ENCODE data around the gene AGPAT3.
A peak's percentile ranks its signal among the peaks of the same experiment; 100 is the strongest.
"Not testable (repeated sequence)": the region's sequence is repeated elsewhere in the genome, so short reads cannot be mapped to it uniquely, and the experiment has no call there.

Gene AGPAT3
- total RNA-seq: 72.9 to 140 (median 130) reads per million in 17 experiments

GRCh38 chr21:43864962-43865539 is at the start of gene AGPAT3:
AGPAT3 (plus strand) TSS chr21:43865223; CDS start chr21:43959682, 94,459 bp downstream.
- DNase-seq: peak; percentile 48 to 82 (median 62)

GRCh38 chr21:43815991-43816390 is 49.0 kb upstream of the AGPAT3 start:
- no peak for DNase-seq

- DNase-seq: no peak
These were observed 48.4 kb upstream of the AGPAT3 start for GRCh38 chr21:43816611-43817071.

GRCh38 chr21:43817157-43818086 is 47.6 kb upstream of the AGPAT3 start:
- DNase-seq: peak in 3 of 4 experiments; percentile 46 to 63 (median 58)

GRCh38 chr21:43818685-43819084 is 46.3 kb upstream of the AGPAT3 start:
- peak; percentile 66 to 87 (median 78) for DNase-seq

GRCh38 chr21:43819511-43820405 is 45.3 kb upstream of the AGPAT3 start:
- no peak for DNase-seq

GRCh38 chr21:43820466-43820865 is 44.6 kb upstream of the AGPAT3 start:
- DNase-seq: no peak

- not testable (repeated sequence) for DNase-seq
These were observed 42.9 kb upstream of the AGPAT3 start for GRCh38 chr21:43822166-43822565.

- not testable (repeated sequence) for DNase-seq
These were observed 42.3 kb upstream of the AGPAT3 start for GRCh38 chr21:43822741-43823140.

- peak; percentile 60 to 81 (median 76) for DNase-seq
These were observed 40.4 kb upstream of the AGPAT3 start for GRCh38 chr21:43824333-43825241.

- DNase-seq: no peak
These were observed 39.6 kb upstream of the AGPAT3 start for GRCh38 chr21:43825242-43825935.

- peak in 1 of 4 experiments; percentile 51 for DNase-seq
These were observed 38.9 kb upstream of the AGPAT3 start for GRCh38 chr21:43825936-43826622.

GRCh38 chr21:43826623-43826974 is 38.4 kb upstream of the AGPAT3 start:
- DNase-seq: no peak

- no peak for DNase-seq
These were observed 37.9 kb upstream of the AGPAT3 start for GRCh38 chr21:43827015-43827611.

- no peak for DNase-seq
These were observed 35.9 kb upstream of the AGPAT3 start for GRCh38 chr21:43829161-43829560.

GRCh38 chr21:43829575-43830119 is 35.4 kb upstream of the AGPAT3 start:
- DNase-seq: peak; percentile 53 to 70 (median 62)

- DNase-seq: no peak
These were observed 32.9 kb upstream of the AGPAT3 start for GRCh38 chr21:43832158-43832550.

GRCh38 chr21:43832648-43833047 is 32.4 kb upstream of the AGPAT3 start:
- no peak for DNase-seq

- peak in 2 of 4 experiments; percentile 40 to 45 for DNase-seq
These were observed 30.7 kb upstream of the AGPAT3 start for GRCh38 chr21:43834146-43834905.

All from suppressor macrophage (primary cell).